ENCODE data around the gene TLCD4.
A peak's percentile ranks its signal among the peaks of the same experiment; 100 is the strongest.
"Not testable (repeated sequence)": the region's sequence is repeated elsewhere in the genome, so short reads cannot be mapped to it uniquely, and the experiment has no call there.

Gene TLCD4

GRCh38 chr1:95117207-95118066, at the start of gene TLCD4:
TLCD4 (plus strand) TSS chr1:95117355; CDS start chr1:95143902, 26,547 bp downstream.
- H3K27ac ChIP-seq, result no peak within 1 kb of the TSS
- no peak for DNase-seq (ENCODE audit: low read depth, low spot score)

GRCh38 chr1:95067568-95067967, 49.6 kb upstream of the TLCD4 start:
- H3K27ac ChIP-seq, result no peak overlapping the region

DNA sequence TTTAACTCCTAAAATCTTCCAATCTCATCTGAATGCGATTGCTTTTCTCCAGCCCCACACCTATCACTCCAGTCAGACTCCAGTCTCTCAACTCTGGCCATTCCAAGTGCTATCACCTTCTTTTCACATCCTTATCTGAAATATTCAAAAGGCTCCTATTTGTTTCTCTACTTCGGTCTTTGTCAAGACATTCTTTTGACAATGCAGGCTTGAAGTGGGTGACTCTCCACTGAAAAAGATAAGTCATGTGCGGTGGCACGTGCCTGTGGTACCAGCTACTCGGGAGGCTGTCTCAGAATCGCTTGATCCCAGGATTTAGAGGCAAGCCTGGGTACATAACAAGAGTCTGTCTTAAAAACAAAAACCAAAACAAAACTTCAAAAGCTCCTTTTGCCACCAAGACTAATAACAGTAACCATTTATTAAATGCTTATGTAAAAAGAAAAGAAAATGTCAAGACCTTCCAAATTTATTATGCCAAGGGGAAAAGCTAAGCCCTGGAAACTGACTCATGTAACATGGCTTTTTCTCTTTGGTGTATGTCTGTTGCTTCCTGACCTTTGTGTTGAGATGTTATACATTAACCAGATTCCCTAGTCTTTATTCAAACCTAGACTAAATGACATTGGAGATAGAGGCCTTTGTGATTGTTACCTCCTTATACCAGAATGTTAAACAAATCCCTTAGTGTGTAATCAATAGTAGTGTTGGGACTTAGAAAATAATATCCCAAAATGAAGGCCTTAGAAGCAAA, 48.0 kb upstream of the TLCD4 start:
- H3K27ac ChIP-seq, result no peak overlapping the region
- DNase-seq (ENCODE audit: low read depth, low spot score), result no peak

More at GRCh38 chr1:95067568-95067967, 49.6 kb upstream of the TLCD4 start:
- no peak for DNase-seq (ENCODE audit: low read depth, low spot score)

- no peak overlapping the region for H3K27ac ChIP-seq
Observed at GRCh38 chr1:95069710-95070093, 47.5 kb upstream of the TLCD4 start.

DNA sequence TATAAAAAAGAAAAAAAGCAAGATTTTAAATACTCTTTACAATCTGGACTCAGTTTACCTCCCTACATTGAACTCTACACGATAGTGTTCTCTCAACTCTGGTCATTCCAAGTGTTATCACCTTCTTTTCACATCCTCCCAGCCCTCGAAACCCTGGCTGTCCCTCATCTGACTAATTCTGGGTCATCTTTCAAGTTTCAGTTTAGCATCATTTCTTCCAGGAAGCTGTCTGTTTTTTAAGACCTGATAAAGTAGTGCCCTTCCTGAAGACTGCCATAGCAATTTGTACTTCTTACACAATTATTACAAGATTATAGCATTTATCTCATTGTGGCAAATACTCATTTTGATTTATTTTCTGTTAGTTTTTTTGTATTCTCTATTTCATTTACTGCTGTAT, 45.6 kb upstream of the TLCD4 start:
- no peak for DNase-seq (ENCODE audit: low read depth, low spot score)
- H3K27ac ChIP-seq, result peak overlapping the region; percentile 83

More at GRCh38 chr1:95069710-95070093, 47.5 kb upstream of the TLCD4 start:
- no peak for DNase-seq (ENCODE audit: low read depth, low spot score)

DNA sequence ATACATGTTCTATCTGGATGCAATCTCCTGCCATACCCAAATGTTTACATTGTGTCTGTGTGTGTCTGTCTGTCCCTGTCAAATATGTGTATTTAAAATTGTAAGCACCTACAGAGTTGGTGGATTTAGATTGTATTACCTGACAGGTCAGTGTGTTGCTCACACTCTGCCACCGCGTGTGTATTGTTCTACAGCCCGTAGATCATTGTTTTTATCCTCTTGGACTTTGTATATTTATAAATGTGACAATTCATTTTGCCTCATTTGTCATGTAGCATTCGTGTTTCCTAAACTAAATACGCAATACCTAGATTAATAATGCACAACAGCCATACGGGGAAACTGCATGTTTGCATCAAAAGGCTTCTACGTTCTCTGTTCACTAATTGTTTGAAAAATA, 45.0 kb upstream of the TLCD4 start:
- DNase-seq (ENCODE audit: low read depth, low spot score), result no peak
- peak overlapping the region; percentile 83 for H3K27ac ChIP-seq

- H3K27ac ChIP-seq, result peak within 1 kb of the TSS; percentile 83
- peak; percentile 74 for DNase-seq (ENCODE audit: low read depth, low spot score)
Observed at GRCh38 chr1:95072532-95073419, 44.4 kb upstream of the TLCD4 start, which contains the start of gene ALG14. ALG14 (minus strand) TSS chr1:95072951; CDS start chr1:95072898, 53 bp downstream.

- no peak for DNase-seq (ENCODE audit: low read depth, low spot score)
- H3K27ac ChIP-seq, result peak overlapping the region; percentile 83
Observed at GRCh38 chr1:95073446-95073845, 43.7 kb upstream of the TLCD4 start.

- no peak overlapping the region for H3K27ac ChIP-seq
- no peak for DNase-seq (ENCODE audit: low read depth, low spot score)
Observed at GRCh38 chr1:95076034-95076433, 41.1 kb upstream of the TLCD4 start.

- no peak for DNase-seq (ENCODE audit: low read depth, low spot score)
- H3K27ac ChIP-seq, result no peak overlapping the region
Observed at GRCh38 chr1:95080446-95080845, 36.7 kb upstream of the TLCD4 start.

DNA sequence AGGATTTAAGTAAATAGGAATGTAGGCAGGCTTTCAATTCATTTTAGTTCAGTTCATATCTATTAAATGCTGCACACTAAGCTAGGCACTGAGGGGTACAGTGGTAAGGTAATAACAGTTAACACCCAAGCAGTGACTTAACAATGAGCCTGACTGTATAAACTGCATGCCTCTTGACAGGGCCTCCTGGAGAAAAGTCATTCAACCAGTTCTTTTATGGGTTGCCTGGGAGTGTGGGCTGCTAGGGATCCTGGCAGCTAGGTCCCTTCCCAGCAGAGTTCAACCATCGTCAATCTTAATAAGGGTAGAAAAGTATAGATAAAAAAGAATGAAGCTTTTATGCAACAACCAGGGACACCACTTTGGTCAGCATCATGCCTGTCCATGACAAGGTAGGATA, 36.3 kb upstream of the TLCD4 start:
- H3K27ac ChIP-seq, result no peak overlapping the region

GRCh38 chr1:95084317-95085176, 32.6 kb upstream of the TLCD4 start:
- DNase-seq (ENCODE audit: low read depth, low spot score), result peak; percentile 8
- no peak overlapping the region for H3K27ac ChIP-seq

More for the DNA sequence above, 36.3 kb upstream of the TLCD4 start:
- no peak for DNase-seq (ENCODE audit: low read depth, low spot score)

DNA sequence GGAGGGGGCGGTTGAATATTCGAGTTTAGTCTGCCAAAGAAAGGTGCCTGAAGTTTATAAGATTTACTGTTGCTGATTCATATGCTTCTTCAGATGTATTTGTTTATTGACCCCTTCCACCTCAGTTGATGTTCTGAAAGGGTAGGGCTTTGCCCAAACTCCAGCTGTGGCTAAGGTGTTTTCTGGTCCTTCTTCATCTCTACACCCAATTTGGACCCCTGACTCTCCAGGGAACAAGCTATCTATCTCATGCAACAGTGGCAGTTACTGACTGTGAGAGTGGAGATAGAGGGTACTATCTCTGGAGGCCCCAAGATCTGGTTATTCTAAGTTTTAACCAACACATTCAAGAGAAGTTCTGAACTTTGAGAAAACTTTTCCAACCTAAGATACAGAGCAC, 31.8 kb upstream of the TLCD4 start:
- no peak overlapping the region for H3K27ac ChIP-seq

DNA sequence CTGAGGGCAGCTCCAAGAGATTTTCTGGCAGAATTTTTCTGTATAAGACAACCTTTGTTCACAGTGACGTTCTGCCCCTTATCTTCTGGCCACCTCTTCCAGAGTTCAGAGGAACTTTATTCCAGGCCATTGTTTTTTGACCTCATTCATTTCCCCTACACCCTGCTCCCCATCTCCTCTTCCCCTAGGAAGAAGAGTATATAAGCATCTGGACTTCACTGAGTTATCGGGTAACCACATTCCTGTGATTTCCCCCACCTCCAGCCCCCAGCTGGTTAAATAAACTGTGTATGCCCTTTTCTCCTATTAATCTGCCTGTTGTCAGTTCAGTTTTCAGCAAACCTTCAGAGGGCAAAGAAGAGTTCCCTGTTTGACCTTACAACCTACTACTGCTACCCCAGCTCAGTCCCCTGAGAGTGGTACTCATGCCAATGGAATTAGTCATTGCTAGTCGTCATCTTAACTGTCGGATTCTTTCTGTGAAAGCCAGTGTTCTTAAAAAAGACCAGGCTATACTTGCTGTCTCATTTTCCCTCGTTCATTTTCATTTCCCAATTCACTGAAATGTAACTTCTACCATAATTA, 30.1 kb upstream of the TLCD4 start:
- DNase-seq (ENCODE audit: low read depth, low spot score), result no peak
- H3K27ac ChIP-seq, result no peak overlapping the region

More for the DNA sequence above, 31.8 kb upstream of the TLCD4 start:
- DNase-seq (ENCODE audit: low read depth, low spot score), result no peak

- DNase-seq (ENCODE audit: low read depth, low spot score), result no peak
- H3K27ac ChIP-seq, result no peak overlapping the region
Observed at GRCh38 chr1:95088303-95088702, 28.9 kb upstream of the TLCD4 start.

GRCh38 chr1:95089650-95090287, 27.4 kb upstream of the TLCD4 start:
- no peak for DNase-seq (ENCODE audit: low read depth, low spot score)
- no peak overlapping the region for H3K27ac ChIP-seq

- H3K27ac ChIP-seq; DNase-seq (ENCODE audit: low read depth, low spot score): not testable (repeated sequence)
Observed at GRCh38 chr1:95091290-95091689, 25.9 kb upstream of the TLCD4 start.

DNA sequence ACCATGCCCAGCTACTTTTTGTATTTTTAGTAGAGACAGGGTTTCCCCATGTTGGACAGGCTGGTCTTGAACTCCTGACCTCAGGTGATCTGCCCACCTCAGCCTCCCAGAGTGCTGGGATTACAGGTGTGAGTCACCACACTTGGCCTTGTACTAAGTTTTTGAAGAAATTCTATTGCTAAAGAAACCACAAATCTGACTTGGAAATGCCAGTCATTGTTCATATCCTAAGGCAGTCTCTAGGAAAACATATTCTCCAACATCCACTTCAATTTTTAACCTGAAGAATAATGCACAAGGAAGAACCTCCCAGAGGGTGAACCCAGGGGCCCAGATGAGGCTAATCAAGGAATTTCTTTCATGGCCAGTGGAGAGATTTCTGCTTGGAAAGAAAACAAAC, 24.3 kb upstream of the TLCD4 start:
- not testable (repeated sequence) for DNase-seq (ENCODE audit: low read depth, low spot score); H3K27ac ChIP-seq

Data from epithelial cell of prostate (primary cell).